NCI-H345 treated with DMSO at 0.1 percent for 48 hours (cell line): ENCODE results near the gene KTN1.

Experiments
- DNase-seq: peaks from one replicate; lab custom pipeline; 2025; ENCODE audit not compliant: unreplicated experiment; lab: John Stamatoyannopoulos, UW

KTN1 gene

GRCh38 chr14:55707365-55707804, 127.4 kb downstream of the KTN1 start:
- peak; percentile 22 for DNase-seq

DNA sequence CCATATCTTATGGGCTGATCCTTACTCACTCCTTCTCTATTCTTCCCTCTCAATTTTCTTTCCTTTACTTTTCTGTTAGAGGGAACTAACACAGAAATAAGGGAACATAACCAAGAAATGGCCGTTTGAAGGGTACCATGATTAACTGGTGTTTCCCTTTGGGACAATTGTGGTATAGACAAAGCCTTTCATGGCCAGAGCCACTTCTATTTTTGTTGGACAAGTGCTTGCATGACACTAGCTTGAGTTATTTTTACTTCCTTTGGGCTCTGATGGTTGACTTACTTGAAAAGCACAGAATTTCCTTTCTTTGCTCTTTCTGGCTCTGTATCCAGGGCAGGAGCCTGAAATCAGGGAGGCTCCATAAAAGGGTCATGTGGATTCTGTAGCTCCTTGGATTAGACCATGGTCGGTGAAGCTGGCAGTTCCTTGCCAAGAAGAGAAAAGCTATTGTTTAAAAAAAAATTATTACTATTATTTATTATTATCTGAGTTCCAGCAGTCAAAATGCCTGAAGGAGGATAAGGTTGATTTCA, 130.6 kb downstream of the KTN1 start:
- no peak for DNase-seq

DNA sequence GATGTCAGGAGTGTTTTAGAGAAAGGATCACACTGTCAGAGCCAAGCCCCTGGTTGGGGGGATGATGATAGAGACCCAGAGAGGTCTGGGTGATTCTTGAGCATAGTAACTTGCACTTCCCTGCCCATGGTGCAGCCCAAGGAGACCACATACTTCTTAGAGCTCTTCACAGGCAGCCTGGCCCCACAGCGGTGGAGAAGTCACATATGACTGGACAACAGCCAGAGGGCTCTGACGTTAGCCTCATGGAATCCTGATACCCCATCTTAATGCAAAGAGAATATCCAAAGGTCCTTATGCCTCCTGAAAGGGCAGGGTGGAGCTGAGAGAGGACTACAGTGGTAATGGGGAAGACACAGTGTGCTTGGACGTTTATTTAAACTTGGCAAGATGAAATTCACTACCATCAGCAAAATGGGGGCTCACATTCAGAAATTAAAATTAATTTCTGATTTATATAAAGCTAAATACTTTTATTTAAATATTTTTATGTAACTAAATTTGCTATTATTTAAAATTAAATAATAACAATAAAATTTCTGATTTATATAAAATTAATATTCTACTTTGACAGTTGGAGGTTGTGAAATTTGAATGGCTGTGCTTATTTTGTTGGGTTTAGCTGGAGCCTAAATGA, 131.3 kb downstream of the KTN1 start:
- no peak for DNase-seq

DNA sequence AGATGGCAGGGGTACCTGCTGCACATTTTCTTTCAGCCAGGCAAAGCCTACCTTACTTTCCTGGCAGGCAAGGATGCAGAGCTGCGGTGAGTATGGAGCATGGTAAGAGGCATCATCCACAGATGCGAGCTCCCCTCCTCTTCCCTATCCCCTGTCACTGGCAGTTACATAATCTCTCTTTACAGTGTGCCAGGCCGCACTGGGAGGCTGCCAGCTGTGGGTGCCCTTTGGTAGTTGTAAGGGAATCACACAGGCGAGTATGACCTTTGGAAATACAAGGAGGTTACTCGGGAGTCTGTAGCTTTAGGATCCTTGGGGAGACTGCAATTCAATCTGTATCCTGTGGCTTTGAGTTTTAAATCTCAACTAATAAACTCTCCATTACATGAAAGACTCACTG, 132.5 kb downstream of the KTN1 start:
- no peak for DNase-seq

GRCh38 chr14:55713486-55713885, 133.5 kb downstream of the KTN1 start:
- DNase-seq = no peak

DNA sequence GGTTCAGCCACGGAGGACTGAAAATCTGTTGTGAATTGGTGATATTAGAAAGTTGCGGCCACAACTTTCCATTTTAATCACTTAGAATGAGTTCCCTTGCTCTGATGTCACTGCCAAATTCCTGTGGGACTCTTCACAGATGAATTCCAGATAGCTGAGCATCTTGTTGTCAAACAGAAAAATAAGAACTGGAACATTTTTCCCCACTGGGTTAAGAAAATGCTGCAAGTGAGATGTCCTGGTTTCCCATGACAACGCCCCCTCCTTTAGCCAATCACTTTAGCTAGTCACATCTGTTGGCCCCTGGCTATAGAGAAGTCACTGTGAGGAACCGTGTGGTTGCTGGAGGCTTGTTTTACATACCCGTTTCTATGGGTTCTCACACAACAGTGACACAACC, 135.9 kb downstream of the KTN1 start:
- no peak for DNase-seq

GRCh38 chr14:55717621-55718020, 137.6 kb downstream of the KTN1 start:
- no peak for DNase-seq

- no peak for DNase-seq
Measured at GRCh38 chr14:55718551-55718950, 138.5 kb downstream of the KTN1 start.

GRCh38 chr14:55720796-55721195, 140.8 kb downstream of the KTN1 start:
- DNase-seq = no peak

DNA sequence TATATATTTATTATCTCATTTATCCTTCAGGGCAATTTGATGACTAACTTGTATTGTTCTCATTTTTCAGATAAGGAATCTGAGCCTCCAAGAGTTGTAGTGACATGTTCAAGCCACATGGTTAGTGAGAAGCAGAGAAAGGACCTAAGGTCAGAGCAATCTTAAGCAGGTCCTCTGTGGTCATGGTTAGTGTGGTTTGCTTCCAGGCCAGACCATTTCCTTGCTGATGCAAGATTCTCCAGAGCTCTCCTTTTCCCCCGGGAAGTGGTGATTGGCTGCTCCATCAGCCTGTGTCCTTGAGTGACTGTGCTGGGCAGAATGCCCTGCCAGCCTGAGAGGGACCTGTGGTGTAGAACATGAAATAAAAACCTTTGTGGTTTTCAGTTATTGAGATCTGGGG, 141.3 kb downstream of the KTN1 start:
- no peak for DNase-seq

DNA sequence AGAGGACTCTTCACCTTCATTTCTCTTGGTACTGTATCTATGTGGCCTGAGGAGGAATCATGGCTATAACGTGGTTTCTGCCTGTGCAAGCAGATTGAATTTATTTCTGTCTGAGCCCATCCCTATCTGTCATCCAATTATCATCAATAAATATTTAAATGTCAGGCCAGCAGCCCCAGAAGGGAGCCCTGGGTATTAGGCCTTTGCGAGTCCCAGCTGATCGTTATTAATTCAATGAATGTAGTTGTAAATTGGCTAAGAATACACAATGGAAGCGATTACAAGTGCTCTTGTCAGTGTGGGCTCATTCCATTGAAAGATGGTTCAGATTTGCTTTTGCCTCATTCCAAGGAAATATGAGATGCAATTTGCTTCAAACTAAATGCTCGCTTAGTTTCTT, 142.0 kb downstream of the KTN1 start:
- no peak for DNase-seq

- no peak for DNase-seq
Measured at GRCh38 chr14:55724736-55725135, 144.7 kb downstream of the KTN1 start.

DNA sequence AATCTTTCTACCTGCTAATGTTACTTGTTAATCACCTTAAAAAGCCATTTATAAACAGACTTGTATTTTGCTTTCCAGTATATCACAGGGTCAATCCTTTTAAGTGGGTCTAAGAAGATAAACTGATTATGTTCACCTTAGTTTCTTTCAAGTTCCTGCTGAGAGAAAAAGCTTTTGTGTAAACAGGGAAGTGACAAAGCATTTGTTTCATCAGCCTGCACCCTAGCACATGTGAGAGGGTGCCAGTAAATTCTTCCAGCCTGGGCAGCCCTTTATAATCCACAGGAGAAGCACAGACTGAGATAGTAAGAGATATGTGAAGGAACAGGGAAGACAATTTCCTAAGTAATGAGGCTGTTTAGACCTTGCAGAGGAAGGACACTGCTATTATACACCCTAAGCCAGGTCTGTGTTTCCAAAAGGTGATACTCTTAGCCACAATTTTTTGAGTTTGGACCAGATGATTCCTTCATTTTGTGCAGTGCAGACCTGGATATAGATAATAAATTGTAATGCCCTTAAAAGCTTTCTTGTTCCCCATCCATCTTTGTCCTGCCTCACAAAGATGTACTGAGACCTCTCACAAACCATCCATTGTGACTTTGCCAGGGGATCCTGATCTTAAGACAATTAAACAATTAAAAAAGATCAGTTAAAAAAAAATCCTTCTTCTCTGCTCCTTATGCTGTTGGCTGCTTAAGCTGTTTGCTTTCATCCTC, 150.7 kb downstream of the KTN1 start:
- DNase-seq = no peak

DNA sequence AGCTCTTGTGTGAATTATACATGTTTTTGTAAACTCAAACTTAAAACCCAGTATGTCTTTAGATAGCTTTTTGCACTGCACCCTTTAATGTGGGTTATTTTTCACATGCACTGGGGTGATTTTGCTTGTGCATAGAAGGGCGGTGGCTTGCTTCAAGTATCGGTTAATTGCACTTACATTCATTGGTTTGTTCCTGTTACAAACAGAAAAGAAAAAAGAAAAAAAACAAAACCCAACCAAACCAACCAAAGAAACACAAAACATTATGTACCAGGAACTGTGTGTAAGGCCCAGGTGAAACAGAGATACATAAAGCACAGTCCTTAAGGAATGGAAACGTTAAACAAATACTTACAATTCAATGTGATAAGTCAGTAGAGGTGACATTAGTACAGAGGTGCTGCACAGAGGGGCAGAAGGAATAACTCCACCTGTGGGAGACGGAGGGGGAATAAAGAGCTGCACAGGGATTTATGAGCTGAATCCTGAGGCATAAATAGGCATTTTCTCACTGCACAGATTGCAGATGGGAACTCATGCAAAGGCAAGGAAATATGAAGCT, 151.4 kb downstream of the KTN1 start:
- no peak for DNase-seq

DNA sequence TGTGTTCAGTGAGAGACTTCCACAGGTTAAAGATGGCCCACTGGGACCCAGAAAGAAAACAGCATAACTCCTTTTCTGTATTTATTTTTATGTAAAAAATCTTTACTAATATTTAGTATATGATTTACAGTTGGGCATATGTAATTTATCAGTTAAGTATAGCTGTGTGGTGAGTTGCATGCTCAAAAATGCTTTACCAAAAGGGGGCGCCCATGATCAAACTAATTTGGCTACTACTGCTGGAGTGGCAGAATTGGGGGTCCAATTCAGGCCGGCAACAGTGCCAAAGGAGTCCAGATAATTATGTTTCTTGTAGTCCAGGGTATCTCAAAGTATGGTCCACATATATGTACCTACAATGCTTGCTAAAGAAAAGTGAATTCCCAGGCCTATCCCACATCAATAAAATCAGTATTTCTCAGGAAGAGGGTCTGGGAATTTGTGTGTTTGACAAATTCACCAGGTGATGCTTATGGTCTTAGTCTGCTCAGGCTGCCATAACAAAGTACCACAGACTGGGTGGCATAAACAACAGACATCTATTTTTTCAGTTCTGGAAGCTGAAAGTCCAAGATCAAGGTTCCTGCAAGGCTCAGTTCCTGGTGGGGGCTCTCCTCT, 152.0 kb downstream of the KTN1 start:
- DNase-seq = peak; percentile 5

- DNase-seq = no peak
Measured at GRCh38 chr14:55733599-55733998, 153.6 kb downstream of the KTN1 start.
